A673 (cell line): ENCODE results near the gene UFD1. TPM values are rescaled to one million over a fixed set of nuclear protein-coding genes. Genes with fewer than 3 reads are reported as not detected.

Source experiments
- BruUV-seq: library from RNA; stranded (reverse); fragments of 400-500 nt; replicated peaks from 2 replicates; lab custom pipeline; 2021; lab: Mats Ljungman, UMichigan
- CTCF ChIA-PET: fragments of 300-600 bp; sonication (Branson Sonifier 250); formaldehyde crosslinking; loops from one replicate; lab custom pipeline; 2022; ENCODE audit warnings: antibody characterized with exemption; lab: Charles Lee
- POLR2A ChIA-PET: fragments of 300-600 bp; sonication (Branson Sonifier 250); formaldehyde crosslinking; loops from one replicate; lab custom pipeline; 2022; ENCODE audit warnings: antibody characterized with exemption; ENCODE audit not compliant: low non-redundant PET; lab: Charles Lee
- DNase-seq: peaks from one replicate; pipeline ENCODE4 v3.0.0-alpha.2; 2015; ENCODE audit warnings: low spot score
- H3K27ac ChIP-seq: fragments of 200-600 bp; sonication (generic); 2 replicates; pipeline ENCODE4 v1.5.1; 2016; ENCODE audit warnings: mixed run types, low read depth, mild to moderate bottlenecking, mixed read lengths, antibody characterized with exemption, low read length; ENCODE audit not compliant: poor library complexity, severe bottlenecking
- H3K27me3 ChIP-seq: fragments of 200-600 bp; sonication (generic); replicated peaks from 2 replicates; pipeline ENCODE4 v1.6.1; 2017; ENCODE audit warnings: mixed run types, low read depth, mild to moderate bottlenecking, mixed read lengths, antibody characterized with exemption, low read length; ENCODE audit not compliant: insufficient read depth, poor library complexity
- H3K36me3 ChIP-seq: fragments of 200-600 bp; sonication (generic); 2 replicates; pipeline ENCODE4 v1.6.1; 2016; ENCODE audit warnings: mixed run types, mild to moderate bottlenecking, mixed read lengths, antibody characterized with exemption, low read length; ENCODE audit not compliant: insufficient read depth, poor library complexity, severe bottlenecking
- H3K4me1 ChIP-seq: fragments of 200-600 bp; sonication (generic); 2 replicates; pipeline ENCODE4 v1.6.1; 2017; ENCODE audit warnings: mixed run types, mild to moderate bottlenecking, mixed read lengths, antibody characterized with exemption, low read length; ENCODE audit not compliant: insufficient read depth, poor library complexity, severe bottlenecking
- H3K4me3 ChIP-seq: fragments of 200-600 bp; sonication (generic); 2 replicates; pipeline ENCODE4 v1.5.1; 2016; ENCODE audit warnings: low read depth, mixed run types, mild to moderate bottlenecking, mixed read lengths, low read length; ENCODE audit not compliant: poor library complexity, severe bottlenecking
- H3K9me3 ChIP-seq: fragments of 200-600 bp; sonication (generic); 2 replicates; pipeline ENCODE4 v1.6.1; 2016; ENCODE audit warnings: mixed run types, low read depth, mild to moderate bottlenecking, mixed read lengths, antibody characterized with exemption, low read length; ENCODE audit not compliant: poor library complexity, severe bottlenecking
- CTCF ChIP-seq: fragments of 300-800, 200-600 bp; sonication (generic); conservative IDR thresholded peaks from 2 replicates; pipeline ENCODE4 v1.5.1; 2017; ENCODE audit warnings: low read depth, mild to moderate bottlenecking, antibody characterized with exemption, low read length, moderate library complexity, mixed read lengths
- EZH2 ChIP-seq: fragments of 200-600 bp; sonication (generic); IDR thresholded peaks from 2 replicates; pipeline ENCODE4 v1.6.1; 2017; ENCODE audit warnings: borderline replicate concordance, low read depth, mild to moderate bottlenecking, mixed read lengths, antibody characterized with exemption, low read length; ENCODE audit not compliant: poor library complexity, severe bottlenecking
- intact Hi-C: fragments of 100-400 bp; cut with micrococcal nuclease; formaldehyde crosslinking; loops from one replicate; pipeline ENCODE4 v1.10.0; 2022; ENCODE audit not compliant: unreplicated experiment
- total RNA-seq: library from RNA; stranded (reverse); gene quantifications from 2 replicates; pipeline ENCODE4 v1.2.3, GENCODE V29; 2021

UFD1 gene
- total RNA-seq, 1 experiment from 2014 or later = 195 TPM

- Histone ChIP-seq H3K27me3 (no peaks in the 10 kb centered on the region), H3K27ac (no peak overlapping the region), H3K36me3 (peaks cover 62% of the 10 kb centered on the region), H3K4me3 (no peak overlapping the region), H3K4me1 (no peaks in the 10 kb centered on the region), H3K9me3 (no peaks in the 10 kb centered on the region)
- BruUV-seq = no TSS peak
- CTCF ChIA-PET = no interaction called here
- no peak for DNase-seq
- intact Hi-C loops = no loop called here
- TF ChIP-seq EZH2 (no peak), CTCF (no peak)
- POLR2A ChIA-PET = no interaction called here
Measured at GRCh38 chr22:19463491-19464469, 15.2 kb downstream of the UFD1 start.

- Histone ChIP-seq H3K4me1 (no peaks in the 10 kb centered on the region), H3K36me3 (peaks cover 59% of the 10 kb centered on the region), H3K9me3 (no peaks in the 10 kb centered on the region), H3K4me3 (no peak overlapping the region), H3K27me3 (no peaks in the 10 kb centered on the region), H3K27ac (no peak overlapping the region)
- ChIA-PET POLR2A (no interaction called here), CTCF (no interaction called here)
- intact Hi-C loops = no loop called here
- DNase-seq = no peak
- TF ChIP-seq CTCF = no peak
- TF ChIP-seq EZH2 = no peak
- TSS peak; percentile 8 for BruUV-seq
Measured at GRCh38 chr22:19463008-19463407, 16.0 kb downstream of the UFD1 start.

- POLR2A ChIA-PET = no interaction called here
- Histone ChIP-seq H3K36me3 (peaks cover 56% of the 10 kb centered on the region), H3K27ac (no peak overlapping the region), H3K4me1 (no peaks in the 10 kb centered on the region), H3K4me3 (no peak overlapping the region), H3K9me3 (no peaks in the 10 kb centered on the region), H3K27me3 (no peaks in the 10 kb centered on the region)
- DNase-seq = no peak
- TF ChIP-seq EZH2 (no peak), CTCF (no peak)
- intact Hi-C loops = no loop called here
- BruUV-seq = no TSS peak
- CTCF ChIA-PET = no interaction called here
Measured at GRCh38 chr22:19461506-19461905, 17.5 kb downstream of the UFD1 start.
